AG04450 (cell line): Measurements from ENCODE around the gene MYO1D. TPM values are rescaled to one million over a fixed set of nuclear protein-coding genes. Genes with fewer than 3 reads are reported as not detected.

ENCODE experiments used
- CTCF ChIA-PET: fragments of 300-600, 350-600 bp; formaldehyde crosslinking; extraction: SDS; loops from one replicate; lab custom pipeline; 2022; ENCODE audit warnings: antibody characterized with exemption, inconsistent platforms; lab: Charles Lee
- POLR2A ChIA-PET: fragments of 350-600 bp; formaldehyde crosslinking; extraction: SDS; loops from one replicate; lab custom pipeline; 2021; ENCODE audit warnings: antibody characterized with exemption, inconsistent platforms; lab: Yijun Ruan, JAX
- DNase-seq: peaks from one replicate; pipeline ENCODE4 v3.0.0-alpha.2; 2011; ENCODE audit warnings: low read depth, low spot score
- H3K27ac ChIP-seq: one replicate; pipeline ENCODE4 v1.5.1; 2012; ENCODE audit warnings: low read depth, low read length, control low read depth
- H3K27me3 ChIP-seq: one replicate; pipeline ENCODE4 v1.6.0; 2012; ENCODE audit warnings: low read length; ENCODE audit not compliant: control insufficient read depth, insufficient read depth
- H3K4me3 ChIP-seq: 2 replicates; pipeline ENCODE4 v1.5.1; 2011; ENCODE audit warnings: mild to moderate bottlenecking, low read depth, low read length, control low read depth
- H3K9me3 ChIP-seq: 2 replicates; pipeline ENCODE4 v1.5.1; 2012; ENCODE audit warnings: low read length; ENCODE audit not compliant: control insufficient read depth, insufficient read depth
- CTCF ChIP-seq: IDR thresholded peaks from 2 replicates; pipeline ENCODE4 v1.5.1; 2011; ENCODE audit warnings: low read depth, low read length, control low read depth, inconsistent platforms
- polyA plus RNA-seq: library from polyadenylated mRNA; depleted of rRNA; stranded (reverse); fragments of >200 nt; gene quantifications from 2 replicates; pipeline ENCODE4 v1.2.3, GENCODE V29; 2011

MYO1D gene
- polyA plus RNA-seq, 1 experiment = 1.1 TPM

- no peak overlapping the region for H3K27ac ChIP-seq
- H3K4me3 ChIP-seq = no peak overlapping the region
- CTCF ChIA-PET = interaction anchor here (1.0 to 1.3 kb wide), 2 partner anchors 65 to 89 kb away, joined by 3 read pairs; no protein-coding TSS in a partner anchor
- no peak for DNase-seq
- H3K27me3 ChIP-seq = peaks cover 9% of the 10 kb centered on the region
- TF ChIP-seq CTCF = no peak
- no peaks in the 10 kb centered on the region for H3K9me3 ChIP-seq
- POLR2A ChIA-PET = no interaction called here
Measured at GRCh38 chr17:32871746-32872145, 5.2 kb downstream of the MYO1D start.

- POLR2A ChIA-PET = no interaction called here
- no peaks in the 10 kb centered on the region for H3K9me3 ChIP-seq
- CTCF ChIA-PET = interaction anchor here (1.3 kb wide), 1 partner anchor 66 kb away, joined by 3 read pairs; no protein-coding TSS in a partner anchor
- H3K27ac ChIP-seq = no peak overlapping the region
- no peak for DNase-seq
- peaks cover 9% of the 10 kb centered on the region for H3K27me3 ChIP-seq
- H3K4me3 ChIP-seq = no peak overlapping the region
- TF ChIP-seq CTCF = no peak
Measured at GRCh38 chr17:32870969-32871368, 6.0 kb downstream of the MYO1D start.

GRCh38 chr17:32870027-32870670 lies 6.8 kb downstream of the MYO1D start:
- ChIA-PET CTCF (no interaction called here), POLR2A (no interaction called here)
- Histone ChIP-seq H3K4me3 (no peak overlapping the region), H3K27me3 (peaks cover 5% of the 10 kb centered on the region), H3K27ac (no peak overlapping the region), H3K9me3 (no peaks in the 10 kb centered on the region)
- TF ChIP-seq CTCF = no peak
- DNase-seq = no peak

GRCh38 chr17:32869345-32870026 lies 7.4 kb downstream of the MYO1D start:
- Histone ChIP-seq H3K9me3 (no peaks in the 10 kb centered on the region), H3K27me3 (peaks cover 5% of the 10 kb centered on the region), H3K27ac (no peak overlapping the region), H3K4me3 (no peak overlapping the region)
- CTCF ChIA-PET = no interaction called here
- TF ChIP-seq CTCF = no peak
- DNase-seq = no peak
- POLR2A ChIA-PET = no interaction called here

GRCh38 chr17:32865141-32865540 lies 11.8 kb downstream of the MYO1D start:
- TF ChIP-seq CTCF = no peak
- Histone ChIP-seq H3K27me3 (no peaks in the 10 kb centered on the region), H3K4me3 (no peak overlapping the region), H3K27ac (no peak overlapping the region), H3K9me3 (no peaks in the 10 kb centered on the region)
- no peak for DNase-seq
- ChIA-PET POLR2A (no interaction called here), CTCF (interaction anchor here (2.7 kb wide), 1 partner anchor 12 kb away, joined by 10 read pairs; the partner anchor contains the start of gene MYO1D)
